Stimulated activated CD4-positive, alpha-beta T cell treated with anti-CD3 and anti-CD28 coated beads, Interleukin-1b, Interleukin-23, amount 100 ng/mL, for 4 hours (primary cell): ENCODE results near the gene S1PR3.

Experiments
- DNase-seq, 2 donors: peaks; one replicate each; pipeline ENCODE4 v3.0.0-alpha.2; 2020; ENCODE audit warnings: low read depth in 2 of 2

S1PR3 gene

GRCh38 chr9:89009546-89009840 is 18.2 kb downstream of the S1PR3 start:
- no peak for DNase-seq

GRCh38 chr9:89010056-89010455 is 18.8 kb downstream of the S1PR3 start:
- no peak for DNase-seq

GRCh38 chr9:89010526-89011111 is 19.4 kb downstream of the S1PR3 start:
- no peak for DNase-seq

GRCh38 chr9:89011683-89012082 is 20.4 kb downstream of the S1PR3 start:
- no peak for DNase-seq

GRCh38 chr9:89012294-89013042 is 21.2 kb downstream of the S1PR3 start:
- DNase-seq, result no peak

GRCh38 chr9:89013660-89014059 is 22.4 kb downstream of the S1PR3 start:
- DNase-seq, result no peak

GRCh38 chr9:89014153-89014552 is 22.9 kb downstream of the S1PR3 start:
- DNase-seq, result no peak

- DNase-seq, result no peak
Measured at GRCh38 chr9:89015336-89015735, 24.1 kb downstream of the S1PR3 start.

GRCh38 chr9:89020754-89021153 is 29.5 kb downstream of the S1PR3 start:
- DNase-seq, result no peak

GRCh38 chr9:89021154-89021803 is 30.0 kb downstream of the S1PR3 start:
- DNase-seq, result no peak

GRCh38 chr9:89022001-89022759 is 30.9 kb downstream of the S1PR3 start:
- no peak for DNase-seq

GRCh38 chr9:89022902-89023301 is 31.6 kb downstream of the S1PR3 start:
- no peak for DNase-seq

GRCh38 chr9:89023740-89024139 is 32.5 kb downstream of the S1PR3 start:
- DNase-seq, result no peak

GRCh38 chr9:89024727-89025126 is 33.5 kb downstream of the S1PR3 start:
- DNase-seq, result no peak

- no peak for DNase-seq
Measured at GRCh38 chr9:89025553-89025952, 34.3 kb downstream of the S1PR3 start.

GRCh38 chr9:89026876-89027275 is 35.6 kb downstream of the S1PR3 start:
- no peak for DNase-seq

- no peak for DNase-seq
Measured at GRCh38 chr9:89029788-89030187, 38.5 kb downstream of the S1PR3 start.

GRCh38 chr9:89032173-89032572 is 40.9 kb downstream of the S1PR3 start:
- no peak for DNase-seq

GRCh38 chr9:89032661-89033060 is 41.4 kb downstream of the S1PR3 start:
- no peak for DNase-seq

- DNase-seq, result no peak
Measured at GRCh38 chr9:89036383-89036782, 45.1 kb downstream of the S1PR3 start.

GRCh38 chr9:89036891-89037290 is 45.6 kb downstream of the S1PR3 start:
- DNase-seq, result no peak

GRCh38 chr9:89037346-89037745 is 46.1 kb downstream of the S1PR3 start:
- no peak for DNase-seq

GRCh38 chr9:89037891-89038290 is 46.6 kb downstream of the S1PR3 start:
- no peak for DNase-seq
